ENCODE measurements around the gene SLC15A4. TPM values are rescaled to one million over a fixed set of nuclear protein-coding genes. Genes with fewer than 3 reads are reported as not detected.
A peak's percentile ranks its signal among the peaks of the same experiment; 100 is the strongest.

Gene SLC15A4
- total RNA-seq, 1 donor from 2014 or later = 34.0 TPM

DNA sequence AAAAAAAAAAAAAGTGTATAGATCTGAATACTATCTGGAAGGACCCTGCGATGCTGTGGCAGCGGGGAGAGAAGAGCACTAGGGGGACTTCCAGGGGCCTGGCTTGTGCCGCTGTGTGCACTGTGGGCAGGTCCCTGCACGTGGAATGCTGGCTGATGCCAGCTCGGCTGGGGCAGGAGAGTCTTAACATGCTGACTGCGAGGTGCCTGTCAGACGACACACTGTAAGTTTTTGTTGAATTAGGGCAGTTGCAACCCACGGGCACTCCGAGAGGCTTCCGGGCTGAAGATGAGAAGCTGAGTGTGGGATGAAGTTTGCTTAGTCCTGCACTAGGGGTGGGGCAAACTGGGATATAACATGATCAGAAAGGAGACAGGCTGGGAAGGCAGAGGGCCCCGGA lies 40.2 kb upstream of the SLC15A4 start:
- Mint-ChIP-seq H3K36me3 (ENCODE audit: low read depth) (no peaks in the 10 kb centered on the region), H3K4me3 (ENCODE audit: unreplicated experiment) (no peak overlapping the region), H3K4me1 (ENCODE audit: low read depth) (no peaks in the 10 kb centered on the region), H3K27me3 (ENCODE audit: low read depth) (peaks cover 4% of the 10 kb centered on the region), H3K27ac (ENCODE audit: unreplicated experiment) (no peak overlapping the region), H3K9me3 (ENCODE audit: low read depth) (no peaks in the 10 kb centered on the region)
- no peak for DNase-seq (ENCODE audit: low spot score)
- TF ChIP-seq, protein P1, sequence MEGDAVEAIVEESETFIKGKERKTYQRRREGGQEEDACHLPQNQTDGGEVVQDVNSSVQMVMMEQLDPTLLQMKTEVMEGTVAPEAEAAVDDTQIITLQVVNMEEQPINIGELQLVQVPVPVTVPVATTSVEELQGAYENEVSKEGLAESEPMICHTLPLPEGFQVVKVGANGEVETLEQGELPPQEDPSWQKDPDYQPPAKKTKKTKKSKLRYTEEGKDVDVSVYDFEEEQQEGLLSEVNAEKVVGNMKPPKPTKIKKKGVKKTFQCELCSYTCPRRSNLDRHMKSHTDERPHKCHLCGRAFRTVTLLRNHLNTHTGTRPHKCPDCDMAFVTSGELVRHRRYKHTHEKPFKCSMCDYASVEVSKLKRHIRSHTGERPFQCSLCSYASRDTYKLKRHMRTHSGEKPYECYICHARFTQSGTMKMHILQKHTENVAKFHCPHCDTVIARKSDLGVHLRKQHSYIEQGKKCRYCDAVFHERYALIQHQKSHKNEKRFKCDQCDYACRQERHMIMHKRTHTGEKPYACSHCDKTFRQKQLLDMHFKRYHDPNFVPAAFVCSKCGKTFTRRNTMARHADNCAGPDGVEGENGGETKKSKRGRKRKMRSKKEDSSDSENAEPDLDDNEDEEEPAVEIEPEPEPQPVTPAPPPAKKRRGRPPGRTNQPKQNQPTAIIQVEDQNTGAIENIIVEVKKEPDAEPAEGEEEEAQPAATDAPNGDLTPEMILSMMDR (IDR thresholded peaks at IDR 0.05) = no peak

- TF ChIP-seq, protein P1 (IDR thresholded peaks at IDR 0.05) = no peak
- no peak overlapping the region for H3K4me3 Mint-ChIP-seq (ENCODE audit: unreplicated experiment)
- DNase-seq (ENCODE audit: low spot score) = no peak
Observed at GRCh38 chr12:128861226-128862016, 37.7 kb upstream of the SLC15A4 start.

GRCh38 chr12:128859311-128859710 lies 35.6 kb upstream of the SLC15A4 start:
- DNase-seq (ENCODE audit: low spot score) = peak; percentile 68
- no peaks in the 10 kb centered on the region for H3K4me1 Mint-ChIP-seq (ENCODE audit: low read depth)
- H3K27me3 Mint-ChIP-seq (ENCODE audit: low read depth) = peaks cover 27% of the 10 kb centered on the region
- H3K4me3 Mint-ChIP-seq (ENCODE audit: unreplicated experiment) = no peak overlapping the region
- TF ChIP-seq, protein P1 (IDR thresholded peaks at IDR 0.05) = no peak
- H3K9me3 Mint-ChIP-seq (ENCODE audit: low read depth) = no peaks in the 10 kb centered on the region
- H3K36me3 Mint-ChIP-seq (ENCODE audit: low read depth) = no peaks in the 10 kb centered on the region
- H3K27ac Mint-ChIP-seq (ENCODE audit: unreplicated experiment) = no peak overlapping the region

More at GRCh38 chr12:128861226-128862016, 37.7 kb upstream of the SLC15A4 start:
- H3K27ac Mint-ChIP-seq (ENCODE audit: unreplicated experiment) = peak overlapping the region; percentile 46
- H3K4me1 Mint-ChIP-seq (ENCODE audit: low read depth) = no peaks in the 10 kb centered on the region
- peaks cover 13% of the 10 kb centered on the region for H3K27me3 Mint-ChIP-seq (ENCODE audit: low read depth)
- H3K36me3 Mint-ChIP-seq (ENCODE audit: low read depth) = no peaks in the 10 kb centered on the region
- no peaks in the 10 kb centered on the region for H3K9me3 Mint-ChIP-seq (ENCODE audit: low read depth)

DNA sequence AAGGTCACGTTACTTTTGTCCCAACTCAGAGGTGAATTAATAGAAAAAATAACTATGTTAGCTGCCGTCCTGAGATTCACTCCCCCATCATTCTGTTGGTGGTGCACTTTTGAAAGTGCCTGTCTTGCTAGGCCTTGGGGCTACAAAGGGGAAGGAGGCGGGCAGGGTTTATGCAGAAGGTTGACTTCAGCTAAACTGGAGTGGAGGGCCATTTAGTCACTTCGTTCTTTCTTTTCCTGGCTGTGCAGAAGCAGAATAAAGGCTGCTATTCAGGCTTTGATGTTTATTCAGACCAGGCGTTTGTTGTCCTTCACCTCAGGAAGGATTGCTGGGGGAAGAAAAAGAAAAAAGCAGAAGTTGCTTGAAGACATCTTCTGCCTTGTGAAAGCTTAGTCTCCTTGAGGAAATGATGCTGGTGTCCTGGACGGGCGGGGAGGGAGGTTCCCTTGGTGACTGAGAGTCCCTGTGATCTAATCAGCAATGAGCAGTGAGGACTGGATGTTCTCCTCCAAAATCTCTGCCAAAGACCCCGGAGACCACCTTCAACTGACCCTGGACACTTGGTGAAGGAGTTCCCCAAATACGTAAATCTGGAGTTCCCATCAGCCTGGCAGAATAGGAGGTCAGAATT lies 33.5 kb upstream of the SLC15A4 start:
- peaks cover 35% of the 10 kb centered on the region for H3K27me3 Mint-ChIP-seq (ENCODE audit: low read depth)
- no peaks in the 10 kb centered on the region for H3K36me3 Mint-ChIP-seq (ENCODE audit: low read depth)
- peak; percentile 17 for DNase-seq (ENCODE audit: low spot score)
- H3K4me1 Mint-ChIP-seq (ENCODE audit: low read depth) = peaks cover 3% of the 10 kb centered on the region
- no peak overlapping the region for H3K4me3 Mint-ChIP-seq (ENCODE audit: unreplicated experiment)
- TF ChIP-seq, protein P1 (IDR thresholded peaks at IDR 0.05) = no peak
- H3K27ac Mint-ChIP-seq (ENCODE audit: unreplicated experiment) = no peak overlapping the region
- H3K9me3 Mint-ChIP-seq (ENCODE audit: low read depth) = no peaks in the 10 kb centered on the region

DNA sequence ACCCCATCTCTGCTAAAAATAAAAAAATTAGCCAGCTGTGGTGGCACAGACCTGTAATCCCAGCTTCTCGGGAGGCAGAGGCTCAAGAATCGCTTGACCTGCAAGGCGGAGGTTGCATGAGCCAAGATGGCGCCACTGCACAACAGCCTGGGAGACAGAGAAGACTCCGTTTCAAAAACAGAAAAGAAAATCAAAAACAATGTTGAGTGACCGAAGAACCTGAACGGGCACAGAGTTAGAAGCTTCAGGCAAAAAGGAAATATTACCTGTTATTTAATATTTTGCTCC lies 33.0 kb upstream of the SLC15A4 start:
- H3K36me3 Mint-ChIP-seq (ENCODE audit: low read depth) = no peaks in the 10 kb centered on the region
- peak; percentile 18 for DNase-seq (ENCODE audit: low spot score)
- peaks cover 39% of the 10 kb centered on the region for H3K27me3 Mint-ChIP-seq (ENCODE audit: low read depth)
- peaks cover 3% of the 10 kb centered on the region for H3K4me1 Mint-ChIP-seq (ENCODE audit: low read depth)
- H3K27ac Mint-ChIP-seq (ENCODE audit: unreplicated experiment) = no peak overlapping the region
- no peak overlapping the region for H3K4me3 Mint-ChIP-seq (ENCODE audit: unreplicated experiment)
- TF ChIP-seq, protein P1 (IDR thresholded peaks at IDR 0.05) = no peak
- no peaks in the 10 kb centered on the region for H3K9me3 Mint-ChIP-seq (ENCODE audit: low read depth)

All from chondrocyte (in vitro differentiated cells).